ENCODE results near the gene TROAP.
"Not testable (repeated sequence)": the region's sequence is repeated elsewhere in the genome, so short reads cannot be mapped to it uniquely, and the experiment has no call there.

Gene TROAP, protein sequence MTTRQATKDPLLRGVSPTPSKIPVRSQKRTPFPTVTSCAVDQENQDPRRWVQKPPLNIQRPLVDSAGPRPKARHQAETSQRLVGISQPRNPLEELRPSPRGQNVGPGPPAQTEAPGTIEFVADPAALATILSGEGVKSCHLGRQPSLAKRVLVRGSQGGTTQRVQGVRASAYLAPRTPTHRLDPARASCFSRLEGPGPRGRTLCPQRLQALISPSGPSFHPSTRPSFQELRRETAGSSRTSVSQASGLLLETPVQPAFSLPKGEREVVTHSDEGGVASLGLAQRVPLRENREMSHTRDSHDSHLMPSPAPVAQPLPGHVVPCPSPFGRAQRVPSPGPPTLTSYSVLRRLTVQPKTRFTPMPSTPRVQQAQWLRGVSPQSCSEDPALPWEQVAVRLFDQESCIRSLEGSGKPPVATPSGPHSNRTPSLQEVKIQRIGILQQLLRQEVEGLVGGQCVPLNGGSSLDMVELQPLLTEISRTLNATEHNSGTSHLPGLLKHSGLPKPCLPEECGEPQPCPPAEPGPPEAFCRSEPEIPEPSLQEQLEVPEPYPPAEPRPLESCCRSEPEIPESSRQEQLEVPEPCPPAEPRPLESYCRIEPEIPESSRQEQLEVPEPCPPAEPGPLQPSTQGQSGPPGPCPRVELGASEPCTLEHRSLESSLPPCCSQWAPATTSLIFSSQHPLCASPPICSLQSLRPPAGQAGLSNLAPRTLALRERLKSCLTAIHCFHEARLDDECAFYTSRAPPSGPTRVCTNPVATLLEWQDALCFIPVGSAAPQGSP

DNA sequence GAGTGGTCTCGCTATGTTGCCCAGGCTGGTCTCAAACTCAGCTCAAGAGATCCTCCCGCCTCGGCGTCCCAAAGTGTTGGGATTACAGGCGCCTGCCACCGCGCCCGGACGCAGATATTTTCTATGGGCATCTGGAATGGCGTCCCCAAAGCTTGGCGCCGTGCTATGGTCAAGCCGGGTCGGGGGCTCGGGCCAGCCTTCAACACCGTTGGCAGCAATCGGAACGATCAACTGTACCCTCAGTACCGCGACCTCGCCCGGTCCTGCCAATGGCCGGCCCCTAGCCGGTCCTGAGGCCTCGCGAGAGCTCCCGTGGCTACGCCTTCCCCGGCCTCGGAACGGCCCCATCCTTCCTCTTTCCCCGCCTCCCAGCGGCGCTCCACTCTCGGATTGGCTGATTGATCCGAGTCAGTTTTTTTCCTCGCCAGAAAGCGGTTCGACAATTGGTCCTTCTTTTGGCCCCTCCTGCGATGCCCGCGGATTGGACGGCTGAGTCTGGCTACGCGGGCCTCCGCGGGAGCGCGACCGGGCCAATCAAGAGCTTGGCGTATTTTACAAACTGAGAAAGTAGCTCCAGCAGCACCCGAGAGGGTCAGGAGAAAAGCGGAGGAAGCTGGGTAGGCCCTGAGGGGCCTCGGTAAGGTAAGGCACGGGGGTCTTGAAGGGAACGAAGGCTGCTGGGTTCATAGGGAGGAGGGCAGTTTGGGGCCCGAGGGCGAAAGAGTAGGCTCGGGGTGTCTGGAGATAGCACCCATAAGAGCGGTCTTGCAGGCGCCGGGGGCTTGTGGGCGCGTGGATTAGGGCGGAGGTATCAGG is at the start of gene TROAP:
Gene TROAP (plus strand): TSS at position 548 of the 816 bp plus-strand sequence. CDS start 354 bp downstream, outside the sequence.
- DNase-seq (ENCODE audit: low read depth, low spot score): peak; percentile 96

DNA sequence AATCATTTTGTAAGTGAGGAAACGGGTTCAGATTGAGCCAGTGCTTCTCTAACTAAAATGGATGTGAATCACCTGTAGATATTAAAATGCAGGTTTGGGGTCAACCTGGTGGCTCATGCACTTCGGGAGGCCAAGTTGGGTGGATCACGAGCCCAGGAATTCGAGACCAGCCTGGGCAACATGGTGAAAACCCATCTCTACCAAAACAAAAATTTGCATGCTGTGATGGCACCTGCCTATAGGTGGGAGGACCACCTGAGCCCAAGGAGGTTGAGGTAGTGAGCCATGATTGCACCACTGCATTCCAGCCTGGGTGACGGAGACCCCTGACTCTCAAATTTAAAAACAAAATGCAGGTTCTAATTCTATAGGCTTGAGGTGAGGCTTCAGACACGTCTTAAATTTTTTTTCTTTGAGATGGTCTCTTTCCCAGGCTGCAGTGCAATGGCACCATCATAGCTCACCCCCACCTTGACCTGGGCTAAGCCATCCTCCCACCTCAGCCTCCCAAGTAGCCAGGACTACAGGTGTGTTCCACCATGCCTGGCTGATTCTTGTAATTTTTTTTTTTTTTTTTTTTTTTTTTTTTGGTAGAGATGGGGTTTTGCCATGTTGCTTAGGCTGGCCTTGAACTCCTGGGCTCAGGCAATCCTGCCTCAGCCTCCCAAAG is 49.2 kb upstream of the TROAP start:
- no peak for DNase-seq (ENCODE audit: low read depth, low spot score)

DNA sequence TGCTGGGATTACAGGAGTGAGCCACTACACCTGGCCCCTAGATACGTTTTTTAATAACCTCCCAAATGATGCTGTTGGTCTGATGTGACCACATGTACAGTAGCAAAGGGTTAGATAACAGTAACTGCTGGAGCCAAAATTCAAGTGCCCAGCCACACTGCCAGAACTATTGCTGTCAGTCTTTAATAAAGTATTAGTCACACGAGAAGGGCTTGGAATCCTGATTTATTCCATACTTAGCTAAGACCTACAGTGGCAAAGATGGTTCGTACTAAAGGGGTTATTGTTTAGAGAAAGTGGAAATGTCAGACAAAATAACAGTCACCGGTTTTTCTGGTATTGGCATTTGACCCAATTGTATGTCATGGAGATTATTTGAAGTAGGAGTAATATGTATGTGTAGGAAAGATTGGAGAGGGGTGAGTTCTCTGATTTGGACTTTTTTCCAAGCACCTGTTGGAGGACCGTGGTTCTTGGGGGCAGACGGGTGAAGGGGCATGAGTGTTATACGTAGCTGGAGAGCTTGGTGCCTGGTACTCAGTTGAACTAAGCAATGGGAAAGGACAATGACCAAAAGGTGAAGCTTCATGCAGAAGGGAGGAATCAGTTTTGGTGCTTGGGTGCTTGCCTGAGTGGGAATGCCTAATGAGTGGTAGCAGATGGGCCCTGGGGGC is 48.5 kb upstream of the TROAP start:
- DNase-seq (ENCODE audit: low read depth, low spot score): no peak

DNA sequence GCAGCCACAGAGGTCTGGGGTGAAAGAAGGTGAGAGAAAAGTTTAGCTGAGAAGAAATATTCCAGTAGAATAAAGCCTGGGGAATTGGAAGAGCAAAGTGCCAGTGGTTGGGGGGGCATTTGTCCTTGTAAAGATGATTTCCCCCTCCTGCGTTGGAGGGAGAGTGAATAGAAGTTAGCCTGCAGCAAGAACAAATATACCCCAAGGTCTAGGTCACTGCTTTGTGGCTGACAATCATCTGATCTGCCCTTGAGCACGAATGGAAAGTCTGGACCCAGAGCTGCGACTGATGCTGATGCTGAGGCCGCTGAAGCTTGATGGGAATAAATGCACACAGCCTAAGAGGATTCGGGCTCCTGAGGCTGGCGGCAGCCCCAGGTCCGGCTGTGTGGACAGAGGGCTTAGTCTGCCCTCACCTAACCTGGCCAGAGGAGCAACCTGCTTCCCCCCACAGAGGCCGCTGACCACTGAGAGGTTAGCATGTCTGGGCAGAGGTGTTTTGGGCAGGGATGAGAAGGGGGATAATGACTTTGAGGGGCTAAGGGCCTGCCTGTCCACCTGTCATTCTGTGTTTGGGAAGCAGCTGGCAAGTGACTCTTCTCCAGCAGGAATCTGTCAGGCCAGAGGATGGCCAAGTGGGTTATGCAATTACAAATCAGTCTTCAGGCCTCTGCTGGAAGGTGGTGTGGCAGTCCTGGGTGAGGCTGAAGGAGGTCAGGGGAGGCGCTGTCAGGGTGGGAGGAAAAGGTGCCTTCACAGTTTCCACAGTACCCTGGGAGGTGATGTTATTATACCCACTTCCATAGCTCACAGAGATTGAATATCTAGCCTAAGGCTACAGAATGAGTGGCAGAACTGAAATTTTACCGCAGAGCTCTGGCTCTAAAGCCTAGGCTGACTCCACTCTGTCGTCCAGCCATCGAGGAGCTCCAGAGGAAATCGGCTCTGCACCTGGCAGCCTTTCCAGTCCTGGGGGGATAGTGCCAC is 46.5 kb upstream of the TROAP start:
- DNase-seq (ENCODE audit: low read depth, low spot score): no peak

DNA sequence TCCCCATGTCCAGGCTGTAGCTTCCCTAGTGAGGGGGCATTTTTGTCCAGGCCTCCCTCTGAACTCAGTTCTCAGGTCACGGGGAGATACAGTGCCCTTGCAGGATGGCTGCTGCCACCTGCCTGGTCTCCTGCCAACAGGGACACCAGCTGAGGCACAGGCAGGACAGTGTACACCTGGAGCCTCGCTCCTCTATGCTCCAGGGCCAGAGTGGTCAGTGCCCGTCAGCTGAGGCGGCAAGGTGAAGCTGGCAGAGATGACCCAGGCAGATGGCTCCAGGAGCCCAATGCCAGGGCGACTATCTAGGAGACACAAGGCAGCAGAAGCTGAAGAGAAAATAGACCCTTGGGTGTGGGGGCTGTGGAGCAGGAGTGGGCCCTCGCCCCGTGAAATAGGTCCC is 45.6 kb upstream of the TROAP start:
- DNase-seq (ENCODE audit: low read depth, low spot score): no peak

DNA sequence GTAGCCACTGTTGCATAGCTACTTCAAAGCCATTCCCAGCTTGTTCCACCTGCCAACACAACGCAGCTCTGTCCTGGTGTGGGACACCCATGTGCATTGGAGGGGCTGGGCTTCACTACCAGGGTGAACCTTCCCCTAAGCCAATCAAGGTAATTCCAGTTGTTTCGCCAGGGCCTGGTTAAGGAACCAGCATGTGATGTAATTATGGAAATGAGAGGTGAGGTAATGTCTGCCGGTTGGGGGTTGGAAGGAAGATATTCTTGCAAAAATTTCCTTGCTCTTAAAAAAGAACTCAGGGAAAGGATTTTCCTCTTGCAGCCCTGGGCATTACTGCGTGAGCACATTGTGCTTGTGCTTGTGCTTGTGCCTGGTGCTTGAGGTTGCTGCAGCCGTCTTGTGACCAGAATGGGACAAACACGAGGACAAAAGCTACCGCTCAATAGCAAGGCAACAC is 43.3 kb upstream of the TROAP start:
- DNase-seq (ENCODE audit: low read depth, low spot score): no peak

DNA sequence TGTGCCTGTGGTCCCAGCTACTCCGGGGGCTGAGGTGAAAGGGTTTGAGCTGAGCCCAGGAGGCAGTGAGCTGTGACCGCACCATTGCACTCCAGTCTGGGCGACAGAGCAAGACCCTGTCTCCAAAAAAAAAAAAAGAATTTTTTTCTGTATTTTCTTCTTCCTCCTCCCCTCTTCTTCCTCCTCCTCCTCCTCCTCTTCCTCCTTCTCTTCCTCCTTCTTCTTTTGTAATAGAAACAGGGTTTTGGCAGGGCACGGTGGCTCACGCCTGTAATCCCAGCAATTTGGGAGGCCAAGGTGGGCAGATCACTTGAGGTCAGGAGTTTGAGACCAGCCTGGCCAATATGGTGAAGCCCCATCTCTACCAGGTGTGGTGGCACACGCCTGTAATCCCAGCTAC is 42.5 kb upstream of the TROAP start:
- not testable (repeated sequence) for DNase-seq (ENCODE audit: low read depth, low spot score)

DNA sequence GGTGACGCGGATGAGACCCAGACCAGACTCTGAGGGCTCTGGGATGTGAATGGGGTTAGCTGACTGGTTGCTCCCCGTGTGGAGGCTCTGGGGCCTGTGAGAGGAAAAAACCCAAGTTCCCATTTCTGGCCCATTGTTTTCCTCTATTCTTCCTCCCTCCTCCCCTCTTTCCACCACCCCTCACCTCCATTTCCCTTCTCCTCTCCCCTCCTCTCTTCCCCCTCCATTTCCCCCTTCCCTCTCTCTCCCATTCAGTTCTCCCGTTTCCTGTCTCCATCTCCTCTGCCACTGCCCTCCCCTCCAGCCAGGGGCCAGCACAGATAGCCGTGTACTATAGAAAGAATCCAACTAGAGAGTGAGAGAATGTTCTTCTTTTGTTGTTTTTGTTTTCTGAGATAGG is 40.8 kb upstream of the TROAP start:
- DNase-seq (ENCODE audit: low read depth, low spot score): no peak

DNA sequence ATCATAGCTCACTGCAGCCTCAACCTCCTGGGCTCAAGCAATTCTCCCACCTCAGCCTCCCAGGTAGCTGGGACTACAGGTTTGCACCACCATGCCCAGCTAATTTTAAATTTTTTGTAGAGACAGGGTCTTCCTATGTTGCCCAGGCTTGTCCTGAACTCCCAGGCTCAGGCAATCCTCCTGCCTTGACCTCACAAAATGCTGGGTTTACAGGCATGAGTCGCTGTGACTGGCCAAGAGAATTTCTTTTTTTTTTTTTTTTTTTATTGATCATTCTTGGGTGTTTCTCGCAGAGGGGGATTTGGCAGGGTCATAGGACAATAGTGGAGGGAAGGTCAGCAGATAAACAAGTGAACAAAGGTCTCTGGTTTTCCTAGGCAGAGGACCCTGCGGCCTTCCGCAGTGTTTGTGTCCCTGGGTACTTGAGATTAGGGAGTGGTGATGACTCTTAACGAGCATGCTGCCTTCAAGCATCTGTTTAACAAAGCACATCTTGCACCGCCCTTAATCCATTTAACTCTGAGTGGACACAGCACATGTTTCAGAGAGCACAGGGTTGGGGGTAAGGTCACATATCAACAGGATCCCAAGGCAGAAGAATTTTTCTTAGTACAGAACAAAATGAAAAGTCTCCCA is 40.2 kb upstream of the TROAP start:
- DNase-seq (ENCODE audit: low read depth, low spot score): not testable (repeated sequence)

DNA sequence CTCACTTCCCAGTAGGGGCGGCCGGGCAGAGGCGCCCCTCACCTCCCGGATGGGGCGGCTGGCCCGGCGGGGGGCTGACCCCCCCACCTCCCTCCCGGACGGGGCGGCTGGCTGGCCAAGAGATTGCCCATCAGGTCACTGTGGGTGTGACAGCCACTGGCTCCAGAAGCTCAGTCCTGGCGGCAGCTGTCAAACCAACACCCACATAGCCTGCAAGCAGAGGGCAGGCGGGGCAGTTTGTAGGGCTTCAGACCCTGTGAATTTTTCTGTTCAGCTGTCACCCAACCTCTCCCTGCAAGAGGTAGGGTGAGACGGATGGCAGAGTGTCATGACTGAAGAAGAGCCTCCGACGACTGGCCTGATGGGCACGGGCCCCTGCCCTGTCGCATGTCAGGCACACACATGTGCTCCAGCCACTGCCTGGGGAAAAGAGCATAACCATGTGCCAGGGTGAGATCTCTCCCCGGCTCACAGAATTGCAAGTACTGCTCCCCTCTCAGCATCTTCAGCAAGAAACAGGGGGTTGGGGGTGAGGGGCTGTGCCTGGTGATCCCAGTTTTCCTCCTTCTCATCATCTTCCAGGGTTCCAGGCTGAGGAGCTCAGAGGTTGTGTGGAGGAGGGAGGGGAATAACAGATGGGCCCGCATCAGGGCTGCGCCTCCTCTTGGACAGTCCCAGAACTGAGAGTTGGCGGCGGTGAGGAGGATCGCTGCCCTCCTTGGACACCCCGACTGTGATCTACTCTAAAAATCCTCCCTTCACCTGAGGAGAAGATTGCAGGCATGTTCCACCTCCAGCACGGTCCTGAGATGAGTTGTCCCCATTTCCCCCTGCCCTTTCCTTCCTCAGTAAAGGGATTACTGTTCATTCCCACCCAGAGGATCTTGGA is 39.3 kb upstream of the TROAP start:
- no peak for DNase-seq (ENCODE audit: low read depth, low spot score)

DNA sequence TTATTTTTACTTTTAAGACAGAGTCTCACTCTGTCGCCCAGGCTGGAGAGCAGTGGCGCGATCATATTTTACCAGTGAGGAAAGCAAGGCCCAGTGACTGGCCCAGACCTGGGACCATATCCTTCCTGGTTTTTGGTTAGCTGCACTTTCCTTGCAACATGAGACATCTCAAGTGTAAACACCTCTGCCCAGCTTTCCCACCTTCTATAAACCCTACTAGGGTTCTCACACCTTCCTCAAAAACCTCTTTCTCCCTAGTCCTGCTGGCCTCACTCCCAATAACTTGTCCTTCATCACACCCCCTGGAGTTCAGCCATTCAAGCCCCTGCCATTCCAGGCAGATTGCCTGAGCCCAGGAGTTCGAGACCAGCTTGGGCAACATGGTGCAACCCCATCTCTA is 38.4 kb upstream of the TROAP start:
- DNase-seq (ENCODE audit: low read depth, low spot score): no peak

DNA sequence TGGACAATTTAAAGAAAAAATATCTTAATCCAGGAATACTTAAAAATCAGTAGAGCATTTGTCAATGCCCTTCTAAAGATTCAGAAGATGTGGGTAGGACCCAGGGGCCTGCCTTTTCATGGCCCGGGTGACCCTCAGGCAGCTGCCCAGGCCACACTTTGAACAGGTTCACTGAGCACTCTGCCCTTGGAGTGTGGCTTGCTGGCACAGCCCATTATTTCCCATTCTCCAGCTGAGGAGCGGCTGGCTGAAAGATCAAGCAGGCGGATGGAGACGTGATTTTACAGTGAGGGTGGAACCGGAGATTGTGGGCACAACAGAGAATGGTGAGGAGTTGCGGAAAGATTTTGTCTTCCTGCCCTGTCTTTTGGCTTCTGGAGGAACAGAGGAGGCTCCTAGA is 35.2 kb upstream of the TROAP start:
- no peak for DNase-seq (ENCODE audit: low read depth, low spot score)

DNA sequence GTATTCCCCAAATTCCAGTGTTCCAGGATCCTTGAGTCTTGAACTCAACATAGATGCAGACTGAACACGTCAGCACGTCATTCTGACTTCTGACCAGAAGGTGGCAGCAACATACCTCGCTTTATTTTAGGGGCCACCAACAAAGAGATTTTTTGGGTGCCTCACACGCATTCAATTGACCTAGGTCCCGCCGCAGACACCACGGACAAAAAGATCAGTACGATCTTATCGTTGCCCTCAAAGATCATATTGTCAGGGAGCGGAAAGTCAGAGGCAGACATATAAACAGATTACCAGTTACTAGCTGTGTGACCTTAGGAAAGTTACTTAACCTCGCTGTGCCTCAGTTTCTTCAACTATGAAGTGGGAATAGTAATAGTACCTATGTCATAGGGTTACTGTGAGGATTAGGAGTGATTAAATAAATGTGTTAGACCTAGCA is 34.6 kb upstream of the TROAP start:
- peak; percentile 42 for DNase-seq (ENCODE audit: low read depth, low spot score)

DNA sequence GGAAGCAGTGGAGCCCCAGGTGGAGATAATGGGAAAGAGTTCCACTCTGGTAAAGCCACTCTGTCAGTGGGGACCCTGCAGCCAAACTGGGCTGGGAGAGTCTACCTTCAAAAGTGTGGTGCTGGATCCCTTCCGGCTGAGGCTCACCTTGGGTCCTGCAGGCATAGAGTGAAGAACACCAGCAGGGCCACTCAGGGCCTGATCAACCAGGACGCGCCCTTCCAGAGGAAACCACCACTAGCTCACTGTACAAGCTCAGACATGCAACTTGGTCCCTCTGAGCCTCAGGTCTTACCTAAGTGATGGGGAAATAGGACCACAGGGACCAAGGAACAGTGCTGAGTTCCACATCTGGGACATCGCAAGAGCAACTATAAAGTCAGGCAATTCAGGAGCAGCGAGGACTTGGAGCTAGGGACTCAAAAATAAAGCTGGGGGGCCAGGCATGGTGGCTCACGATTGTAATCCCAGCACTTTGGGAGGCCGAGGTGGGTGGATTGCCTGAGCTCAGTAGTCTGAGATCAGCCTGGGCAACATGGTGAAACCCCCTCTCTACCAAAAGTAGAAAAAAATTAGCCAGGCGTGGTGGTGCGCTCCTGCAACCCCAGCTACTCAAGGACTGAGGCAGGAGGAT is 34.0 kb upstream of the TROAP start:
- DNase-seq (ENCODE audit: low read depth, low spot score): no peak

DNA sequence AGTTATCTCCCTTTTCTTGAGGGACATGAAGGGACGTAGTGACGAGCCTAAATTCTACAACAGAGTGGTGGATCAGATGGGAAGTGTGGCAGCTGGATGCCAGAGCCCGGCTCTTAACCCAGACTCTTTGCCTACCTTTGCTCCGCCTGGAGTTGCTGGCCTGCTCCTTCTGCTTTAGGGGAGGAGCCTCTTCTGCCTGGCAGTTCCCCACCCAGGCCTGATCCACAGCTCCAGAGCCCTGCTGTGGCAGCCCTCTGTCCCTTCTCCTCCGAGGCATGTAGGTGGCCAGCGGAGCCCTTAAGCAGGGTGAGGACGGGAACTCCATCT is 30.4 kb upstream of the TROAP start:
- no peak for DNase-seq (ENCODE audit: low read depth, low spot score)

DNA sequence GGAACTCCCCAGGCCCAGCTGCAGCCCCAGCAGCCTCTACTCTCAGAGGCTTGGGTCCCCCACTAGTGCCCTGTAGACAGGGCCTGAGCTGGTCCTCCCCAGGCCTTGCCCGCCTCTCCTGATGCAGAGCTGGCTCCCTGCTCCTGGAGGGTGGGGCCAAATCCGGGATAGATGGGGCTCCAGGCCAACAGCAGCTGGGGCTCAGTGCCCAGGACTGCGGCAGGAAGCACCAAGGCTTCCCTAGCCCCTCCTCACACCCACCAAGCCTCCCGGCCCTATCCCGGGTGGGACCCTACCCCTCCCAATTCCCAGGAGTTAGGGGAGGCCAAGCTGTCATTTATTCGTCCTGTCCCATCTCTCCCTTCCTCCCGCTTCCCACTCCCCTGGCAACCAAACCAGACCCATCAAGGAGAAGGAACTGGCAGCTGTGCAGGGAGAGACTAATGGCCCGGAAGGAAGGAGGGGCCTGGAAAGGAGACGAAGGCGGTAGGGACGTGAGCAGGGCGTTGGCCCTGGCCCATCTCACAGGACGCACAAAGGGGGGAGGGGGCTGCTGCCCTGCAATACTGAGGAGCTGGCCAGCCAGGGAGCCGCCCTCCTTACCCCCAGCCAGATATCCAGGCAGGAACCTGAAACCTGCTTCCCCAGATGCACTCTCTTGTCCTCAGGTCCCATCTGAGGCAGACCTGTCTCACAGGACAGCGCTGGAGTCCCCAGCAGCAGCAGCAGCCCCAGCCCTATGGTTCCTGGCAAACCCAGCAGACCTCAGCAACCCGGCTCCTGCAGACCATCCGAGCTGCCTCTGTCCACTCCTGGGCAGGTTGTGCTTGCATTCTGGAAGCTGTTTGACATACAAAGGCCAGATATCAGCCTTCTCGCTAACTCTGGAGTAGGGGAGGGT is 29.7 kb upstream of the TROAP start:
- no peak for DNase-seq (ENCODE audit: low read depth, low spot score)
